ENCODE results near the gene GNL3. TPM values are rescaled to one million over a fixed set of nuclear protein-coding genes. Genes with fewer than 3 reads are reported as not detected.

The GNL3 gene
- total and polyA plus RNA-seq, 2 of the 8 experiments (the other 6 are each of a cell fraction or from before 2014, with no cell fraction given), result 45.5 to 184 TPM

DNA sequence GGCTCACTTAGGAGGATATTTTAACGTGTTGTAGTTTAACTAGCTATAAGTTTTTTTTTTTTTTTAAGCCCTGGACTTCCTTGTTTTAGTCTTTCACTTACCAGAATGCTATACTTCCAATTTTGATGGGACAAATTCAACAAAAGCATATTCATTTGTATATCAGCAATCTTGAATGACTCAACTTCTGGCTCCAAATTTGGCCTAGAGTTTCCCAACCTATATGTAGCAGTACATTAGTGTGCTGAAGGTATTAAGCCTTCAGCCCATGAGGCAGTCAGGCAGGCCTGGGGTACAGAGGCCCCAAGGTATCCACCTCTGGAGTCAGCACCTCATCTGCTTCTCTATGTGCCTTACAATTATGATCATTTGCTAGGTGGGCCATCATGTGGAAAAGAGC is 6.0 kb upstream of the GNL3 start (continued):
- TF ChIP-seq, protein P1, sequence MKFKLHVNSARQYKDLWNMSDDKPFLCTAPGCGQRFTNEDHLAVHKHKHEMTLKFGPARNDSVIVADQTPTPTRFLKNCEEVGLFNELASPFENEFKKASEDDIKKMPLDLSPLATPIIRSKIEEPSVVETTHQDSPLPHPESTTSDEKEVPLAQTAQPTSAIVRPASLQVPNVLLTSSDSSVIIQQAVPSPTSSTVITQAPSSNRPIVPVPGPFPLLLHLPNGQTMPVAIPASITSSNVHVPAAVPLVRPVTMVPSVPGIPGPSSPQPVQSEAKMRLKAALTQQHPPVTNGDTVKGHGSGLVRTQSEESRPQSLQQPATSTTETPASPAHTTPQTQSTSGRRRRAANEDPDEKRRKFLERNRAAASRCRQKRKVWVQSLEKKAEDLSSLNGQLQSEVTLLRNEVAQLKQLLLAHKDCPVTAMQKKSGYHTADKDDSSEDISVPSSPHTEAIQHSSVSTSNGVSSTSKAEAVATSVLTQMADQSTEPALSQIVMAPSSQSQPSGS (IDR thresholded peaks at IDR 0.05; ENCODE audit: low read length), result no peak
- no peak for TF ChIP-seq ASH2L (IDR thresholded peaks at IDR 0.05; ENCODE audit: low read length)
- no peak for TF ChIP-seq RBBP5 (IDR thresholded peaks at IDR 0.05; ENCODE audit: borderline replicate concordance, low read depth, low read length)
- TF ChIP-seq TCF12 (IDR thresholded peaks at IDR 0.05; ENCODE audit: low read depth, low read length), result no peak

Measured in H1 (cell line).